ENCODE measurements around the gene SYT3.
"Not testable (repeated sequence)": the region's sequence is repeated elsewhere in the genome, so short reads cannot be mapped to it uniquely, and the experiment has no call there.

SYT3 gene

GRCh38 chr19:50607874-50608785 lies 31.6 kb downstream of the SYT3 start:
- H3K4me3 ChIP-seq (ENCODE audit: control insufficient read depth, low read depth, low read length), result no peak overlapping the region
- peak; percentile 85 for DNase-seq (ENCODE audit: low read depth)
- peak; percentile 55 for TF ChIP-seq CTCF (conservative IDR thresholded peaks at IDR 0.05; ENCODE audit: control insufficient read depth, insufficient read depth, low read depth, low read length)

- no peak for DNase-seq (ENCODE audit: low read depth)
- TF ChIP-seq CTCF (conservative IDR thresholded peaks at IDR 0.05; ENCODE audit: control insufficient read depth, insufficient read depth, low read depth, low read length), result no peak
- H3K4me3 ChIP-seq (ENCODE audit: control insufficient read depth, low read depth, low read length), result no peak overlapping the region
Observed at GRCh38 chr19:50607388-50607787, 32.3 kb downstream of the SYT3 start.

- not testable (repeated sequence) for H3K4me3 ChIP-seq (ENCODE audit: control insufficient read depth, low read depth, low read length)
- peak; percentile 25 for DNase-seq (ENCODE audit: low read depth)
Observed at GRCh38 chr19:50606059-50606836, 33.4 kb downstream of the SYT3 start.

- not testable (repeated sequence) for H3K4me3 ChIP-seq (ENCODE audit: control insufficient read depth, low read depth, low read length); DNase-seq (ENCODE audit: low read depth)
Observed at GRCh38 chr19:50604264-50605073, 35.2 kb downstream of the SYT3 start.

GRCh38 chr19:50602935-50603334 lies 36.7 kb downstream of the SYT3 start:
- no peak overlapping the region for H3K4me3 ChIP-seq (ENCODE audit: control insufficient read depth, low read depth, low read length)
- DNase-seq (ENCODE audit: low read depth), result no peak
- TF ChIP-seq CTCF (conservative IDR thresholded peaks at IDR 0.05; ENCODE audit: control insufficient read depth, insufficient read depth, low read depth, low read length), result no peak

GRCh38 chr19:50602496-50602895 lies 37.2 kb downstream of the SYT3 start:
- H3K4me3 ChIP-seq (ENCODE audit: control insufficient read depth, low read depth, low read length), result no peak overlapping the region
- TF ChIP-seq CTCF (conservative IDR thresholded peaks at IDR 0.05; ENCODE audit: control insufficient read depth, insufficient read depth, low read depth, low read length), result no peak
- no peak for DNase-seq (ENCODE audit: low read depth)

- H3K4me3 ChIP-seq (ENCODE audit: control insufficient read depth, low read depth, low read length), result no peak overlapping the region
- no peak for TF ChIP-seq CTCF (conservative IDR thresholded peaks at IDR 0.05; ENCODE audit: control insufficient read depth, insufficient read depth, low read depth, low read length)
- DNase-seq (ENCODE audit: low read depth), result no peak
Observed at GRCh38 chr19:50602089-50602422, 37.6 kb downstream of the SYT3 start.

All from fibroblast of mammary gland (primary cell).